C4-2B (cell line): Measurements from ENCODE around the gene PSMG2.

Source experiments
- H3K27ac ChIP-seq: fragments of 450-650 bp; 2 replicates; pipeline ENCODE4 v1.5.1; 2017
- CTCF ChIP-seq: fragments of 450-650 bp; conservative IDR thresholded peaks from 2 replicates; pipeline ENCODE4 v1.5.1; 2017; ENCODE audit warnings: mild to moderate bottlenecking
- ZFX ChIP-seq: fragments of 450-650 bp; IDR thresholded peaks from 2 replicates; pipeline ENCODE4 v1.6.1; 2017

PSMG2 gene

DNA sequence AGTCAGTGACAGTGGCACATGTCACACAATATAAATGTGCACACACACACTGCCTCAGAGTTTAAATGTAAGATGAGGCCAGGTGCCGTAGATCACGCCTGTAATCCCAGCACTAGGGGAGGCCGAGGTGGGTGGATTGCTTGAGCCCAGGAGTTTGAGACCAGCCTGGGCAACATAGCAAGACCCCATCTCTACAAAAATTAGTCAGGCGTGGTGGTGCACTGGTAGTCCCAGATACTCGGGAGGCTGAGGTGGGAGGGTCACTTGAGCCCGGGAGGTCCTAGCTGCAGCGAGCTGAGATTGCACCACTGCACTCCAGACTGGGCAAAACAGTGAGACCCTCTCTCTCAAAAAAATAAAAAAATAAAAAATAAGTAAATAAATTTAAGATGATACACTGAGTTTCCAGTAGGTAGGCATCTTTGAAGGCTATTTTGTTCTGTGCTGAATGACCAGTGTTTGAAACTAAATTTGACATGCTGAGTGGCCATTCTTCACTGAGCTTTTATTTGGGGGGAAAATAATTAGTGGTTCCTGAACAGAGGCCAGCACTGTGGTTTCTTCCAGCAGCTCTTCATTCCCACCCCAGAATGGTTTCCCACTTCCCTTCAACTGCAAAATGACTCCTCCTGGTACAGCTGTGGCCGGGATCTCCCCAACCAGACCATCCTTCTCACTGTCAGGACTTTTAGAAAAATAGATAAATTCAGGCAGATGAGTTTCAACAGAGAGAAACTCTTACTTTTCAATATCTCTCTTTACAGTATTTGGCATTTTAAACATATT lies 44.9 kb downstream of the PSMG2 start:
- no peak for TF ChIP-seq CTCF
- TF ChIP-seq ZFX: no peak
- H3K27ac ChIP-seq: no peak overlapping the region

DNA sequence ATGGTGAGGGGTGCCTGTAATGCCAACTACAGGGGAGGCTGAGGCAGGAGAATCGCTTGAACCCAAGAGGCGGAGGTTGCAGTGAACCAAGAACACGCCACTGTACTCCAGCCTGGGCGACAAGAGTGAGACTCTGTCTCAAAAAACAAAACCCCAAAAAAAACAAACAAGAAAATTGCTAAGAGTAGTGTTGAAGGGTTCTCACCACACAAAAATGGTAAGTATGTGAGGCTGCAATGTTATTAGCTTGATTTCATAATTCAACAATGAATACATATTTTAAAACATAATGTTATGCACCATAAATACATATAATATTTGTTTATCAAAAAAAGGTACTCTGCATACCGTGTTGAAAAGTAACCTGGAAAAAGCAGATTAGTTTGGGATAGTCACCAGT lies 45.8 kb downstream of the PSMG2 start:
- TF ChIP-seq CTCF (no peak), ZFX (no peak)
- H3K27ac ChIP-seq: no peak overlapping the region

GRCh38 chr18:12749121-12749520 lies 46.3 kb downstream of the PSMG2 start:
- TF ChIP-seq CTCF: no peak
- TF ChIP-seq ZFX: no peak
- no peak overlapping the region for H3K27ac ChIP-seq

DNA sequence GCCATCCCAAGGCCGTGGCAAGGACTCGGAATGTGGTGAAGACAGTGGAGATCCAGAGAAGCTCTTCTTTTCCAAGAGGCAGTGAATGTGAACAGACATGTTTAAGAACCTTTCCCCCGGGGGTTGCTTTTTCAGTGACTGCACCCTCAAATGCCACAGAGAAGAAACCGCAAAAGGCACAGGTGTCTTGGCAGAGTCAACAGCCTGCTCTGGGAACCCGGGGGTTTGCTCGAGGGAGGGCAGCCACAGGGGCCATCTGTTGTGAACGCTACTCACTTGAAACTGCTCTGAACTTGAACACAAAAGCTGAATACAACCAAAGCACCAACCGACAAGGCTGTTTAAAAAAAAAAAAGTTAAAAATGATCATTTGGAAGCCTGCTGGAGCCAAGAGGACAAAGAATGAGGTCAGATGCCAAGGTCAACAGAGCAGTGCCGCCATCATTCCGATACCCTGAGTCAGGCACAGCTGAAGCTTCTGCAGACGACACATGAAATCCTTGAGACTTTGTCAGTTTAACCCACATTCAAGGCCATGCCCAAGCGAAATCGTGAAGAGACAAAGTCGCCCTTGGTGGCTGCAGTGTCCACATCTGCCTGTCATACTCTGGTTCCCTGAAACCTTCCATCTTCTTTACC lies 47.4 kb downstream of the PSMG2 start:
- H3K27ac ChIP-seq: no peak overlapping the region
- no peak for TF ChIP-seq CTCF
- no peak for TF ChIP-seq ZFX

DNA sequence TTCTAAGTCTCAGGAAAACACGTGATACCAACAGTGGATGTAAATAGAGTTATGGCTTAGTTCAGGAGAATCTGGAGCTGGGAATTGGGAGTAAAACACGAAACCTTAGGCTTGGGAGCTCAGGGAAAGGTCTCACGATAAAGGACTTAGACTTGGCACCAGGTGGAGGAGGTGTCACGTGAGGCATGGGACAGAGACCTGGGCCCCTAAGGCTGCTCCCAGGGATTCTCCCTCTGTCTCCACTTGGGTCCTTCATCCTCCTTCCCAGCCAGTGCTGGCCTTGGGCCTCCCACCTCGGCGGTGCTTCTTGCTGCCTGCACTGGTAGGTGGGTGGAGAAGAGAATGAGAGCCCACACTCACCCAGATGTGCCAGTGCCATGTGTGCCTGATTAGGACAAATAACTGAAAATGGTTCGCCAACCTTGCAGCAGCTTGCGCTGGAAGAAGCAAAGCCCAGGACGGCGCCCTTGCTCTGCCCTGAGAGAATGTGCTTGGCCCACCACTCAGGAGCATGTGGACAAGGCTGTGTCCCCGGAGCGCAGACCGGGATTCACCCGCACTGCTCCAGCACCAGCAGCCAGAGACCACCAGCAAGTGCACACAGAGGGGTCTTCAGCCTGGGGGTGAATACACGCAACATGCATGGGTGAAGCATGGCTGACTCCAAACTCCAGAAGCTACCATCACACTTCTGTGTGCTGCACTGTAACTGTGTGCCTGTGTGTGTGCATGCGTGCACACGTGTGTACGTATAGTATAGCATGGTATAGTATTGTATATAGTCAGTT lies 48.1 kb downstream of the PSMG2 start:
- no peak overlapping the region for H3K27ac ChIP-seq

DNA sequence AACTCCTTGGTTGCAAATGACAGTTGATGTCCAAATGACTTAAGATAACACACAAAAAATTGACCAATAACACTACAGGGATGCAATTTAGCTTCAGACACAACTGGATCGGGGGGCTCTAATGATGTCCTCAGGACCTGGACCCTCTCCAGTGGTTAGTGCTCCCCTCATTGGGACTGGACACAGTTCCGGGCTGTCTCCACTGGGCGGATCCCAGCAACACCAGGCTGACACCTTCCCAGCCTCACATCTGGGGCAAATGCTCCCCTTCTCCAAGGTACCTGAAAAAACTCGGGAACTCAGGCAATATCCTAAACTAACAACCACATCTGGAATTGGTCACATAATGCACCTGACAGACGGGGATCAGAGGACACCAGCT lies 48.7 kb downstream of the PSMG2 start:
- H3K27ac ChIP-seq: no peak overlapping the region
- no peak for TF ChIP-seq ZFX

More for the DNA sequence above, 48.1 kb downstream of the PSMG2 start:
- TF ChIP-seq ZFX (no peak), CTCF (no peak)

DNA sequence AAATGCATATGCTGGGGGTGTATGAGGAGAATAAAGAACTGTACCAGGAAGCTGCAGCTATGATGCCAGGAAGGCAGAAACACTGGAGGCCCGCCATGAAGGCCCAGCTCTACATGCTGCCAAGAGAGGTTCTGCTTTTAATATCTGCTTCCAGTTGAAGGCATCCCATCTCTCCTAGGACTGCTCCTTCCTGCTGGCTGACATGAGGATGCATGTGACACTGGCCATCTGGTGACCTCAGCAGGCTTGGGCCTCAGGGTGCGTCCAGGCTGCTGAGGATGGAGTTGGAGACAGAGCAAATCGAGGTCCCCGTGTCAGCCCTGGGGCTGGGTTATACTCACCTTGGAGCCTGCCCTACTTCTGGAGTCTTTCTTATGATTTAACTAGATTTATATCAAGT lies 49.0 kb downstream of the PSMG2 start:
- TF ChIP-seq ZFX (no peak), CTCF (no peak)
- H3K27ac ChIP-seq: no peak overlapping the region
